Activated T-cell treated with anti-CD3 and anti-CD28 coated beads, Interleukin-2, amount 50 U/mL, for 48 hours (primary cell): Measurements from ENCODE around the gene DGCR6.
A peak's percentile ranks its signal among the peaks of the same experiment; 100 is the strongest.
"Not testable (repeated sequence)": the region's sequence is repeated elsewhere in the genome, so short reads cannot be mapped to it uniquely, and the experiment has no call there.

Source experiments
- DNase-seq, 2 experiments: peaks; one replicate each; pipeline ENCODE4 v3.0.0-alpha.2; 2020

The DGCR6 gene

DNA sequence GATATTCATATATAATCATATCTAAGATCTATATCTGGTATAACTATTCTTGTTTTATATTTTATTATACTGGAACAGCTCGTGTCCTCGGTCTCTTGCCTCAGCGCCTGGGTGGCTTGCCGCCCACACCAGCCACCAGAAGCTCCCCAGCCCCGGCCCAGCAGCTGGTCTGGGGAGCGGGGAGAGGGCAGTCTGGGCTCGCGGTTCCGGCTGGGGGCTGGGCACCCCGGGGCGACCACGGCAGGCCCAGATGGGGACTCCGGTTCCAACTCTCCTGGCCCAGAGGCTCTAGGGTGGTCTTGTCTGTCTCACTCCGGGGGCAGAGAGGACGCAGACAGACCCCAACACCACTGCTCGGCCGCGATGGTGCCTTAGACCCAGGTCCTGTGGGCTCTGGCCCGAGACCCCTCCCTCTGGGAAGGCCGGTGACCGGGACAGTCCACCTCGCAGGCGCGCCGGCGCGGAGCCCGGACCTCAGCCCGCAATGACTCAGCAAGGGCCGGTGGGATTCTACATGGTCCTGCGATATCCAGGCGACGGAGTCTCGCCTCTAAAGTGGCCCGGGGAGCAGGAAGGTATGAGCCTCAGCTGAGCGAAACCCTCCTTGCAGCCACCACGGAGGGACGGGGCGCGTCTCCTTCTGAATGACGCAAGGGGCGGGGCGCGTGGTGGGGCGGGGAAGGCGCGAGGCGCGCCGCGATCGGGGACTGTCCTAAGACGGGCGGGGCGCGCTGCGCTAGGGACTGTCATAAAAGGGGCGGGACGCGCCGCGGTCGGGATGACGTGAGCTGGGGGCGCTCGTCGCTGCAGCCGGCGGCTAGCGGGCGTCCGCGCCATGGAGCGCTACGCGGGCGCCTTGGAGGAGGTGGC, at the start of gene DGCR6:
DGCR6 (plus strand) TSS at position 781 of the 870 bp plus-strand sequence; CDS start at position 836, 55 bp downstream.
- DNase-seq, result peak in 1 of 2 experiments; percentile 17

DNA sequence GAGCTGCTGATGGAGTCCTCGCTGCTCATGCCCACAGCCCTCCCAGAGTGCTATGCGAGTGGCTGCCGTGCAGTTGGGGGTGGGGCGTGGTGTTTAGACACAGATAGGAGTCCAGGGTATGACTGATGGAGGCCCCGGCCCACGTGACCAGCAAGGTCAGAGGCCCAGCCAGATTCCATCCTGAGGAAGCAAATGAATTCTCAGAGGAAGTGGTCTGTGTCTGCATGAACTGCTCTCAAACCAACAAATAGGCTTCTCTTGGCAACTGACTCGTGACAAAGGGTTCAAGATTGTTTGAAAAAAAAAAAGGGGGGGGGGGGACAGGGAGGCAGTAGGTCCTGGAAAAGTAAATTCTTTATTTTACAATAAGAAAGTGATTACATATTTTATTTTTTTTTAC, 46.8 kb upstream of the DGCR6 start:
- not testable (repeated sequence) for DNase-seq

DNA sequence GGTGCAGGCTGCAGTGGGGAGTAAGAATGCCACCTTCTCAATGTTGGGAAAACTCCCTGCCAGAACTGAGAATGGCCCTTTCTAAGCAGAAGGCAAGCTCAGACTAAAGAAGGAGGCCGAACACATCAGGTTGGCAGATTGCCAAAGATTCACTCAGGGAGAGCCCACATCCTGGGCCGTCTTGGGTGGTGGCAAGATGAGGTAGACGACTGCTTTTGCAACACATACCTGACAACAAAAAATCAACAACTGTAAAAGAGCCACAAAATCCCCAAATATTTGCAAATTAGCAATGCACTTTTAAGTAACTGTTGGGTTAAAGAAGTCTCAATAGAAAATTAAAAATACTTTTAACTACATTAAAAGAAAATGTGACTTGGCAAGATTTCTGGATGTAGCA, 24.9 kb upstream of the DGCR6 start:
- DNase-seq, result peak; percentile 68 to 70

DNA sequence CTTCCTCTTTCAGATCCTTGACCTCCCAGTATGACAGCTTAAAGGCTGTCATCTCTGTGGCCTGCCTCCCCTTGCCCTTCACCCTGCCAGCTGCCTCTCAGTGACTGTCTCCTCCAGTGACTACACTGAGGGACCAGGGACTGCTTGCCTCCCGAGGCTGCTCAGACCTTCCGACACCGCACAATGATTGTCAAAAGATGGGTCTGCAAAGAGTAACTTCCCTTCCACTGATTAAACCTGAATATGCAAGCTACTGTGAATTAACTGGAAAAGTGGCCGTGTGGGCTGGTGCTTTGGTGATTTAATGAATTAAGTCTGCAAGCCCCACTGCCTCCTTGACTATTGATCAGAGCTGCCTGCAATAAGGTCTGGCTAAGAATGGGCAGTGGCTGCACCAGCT, 21.7 kb upstream of the DGCR6 start:
- not testable (repeated sequence) for DNase-seq

DNA sequence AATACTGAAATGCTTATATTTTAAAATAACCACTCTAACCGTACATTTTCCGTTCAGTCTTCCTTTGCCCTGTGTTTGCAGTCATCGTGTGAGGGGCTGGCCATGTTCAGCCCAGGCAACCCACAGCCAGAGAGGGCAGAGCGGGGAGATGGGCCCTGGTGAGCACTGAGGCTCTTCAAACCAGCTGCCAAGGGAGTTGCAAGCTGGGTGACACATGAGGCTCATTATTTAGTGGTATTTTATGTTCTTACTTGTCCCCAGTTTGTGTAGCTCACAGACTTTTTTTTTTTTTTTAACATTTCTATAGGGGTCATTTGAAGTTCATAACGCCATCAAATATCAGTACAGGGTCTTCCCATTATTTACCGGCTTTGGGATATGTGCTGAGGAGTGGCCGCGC, 18.0 kb upstream of the DGCR6 start:
- DNase-seq, result no peak

DNA sequence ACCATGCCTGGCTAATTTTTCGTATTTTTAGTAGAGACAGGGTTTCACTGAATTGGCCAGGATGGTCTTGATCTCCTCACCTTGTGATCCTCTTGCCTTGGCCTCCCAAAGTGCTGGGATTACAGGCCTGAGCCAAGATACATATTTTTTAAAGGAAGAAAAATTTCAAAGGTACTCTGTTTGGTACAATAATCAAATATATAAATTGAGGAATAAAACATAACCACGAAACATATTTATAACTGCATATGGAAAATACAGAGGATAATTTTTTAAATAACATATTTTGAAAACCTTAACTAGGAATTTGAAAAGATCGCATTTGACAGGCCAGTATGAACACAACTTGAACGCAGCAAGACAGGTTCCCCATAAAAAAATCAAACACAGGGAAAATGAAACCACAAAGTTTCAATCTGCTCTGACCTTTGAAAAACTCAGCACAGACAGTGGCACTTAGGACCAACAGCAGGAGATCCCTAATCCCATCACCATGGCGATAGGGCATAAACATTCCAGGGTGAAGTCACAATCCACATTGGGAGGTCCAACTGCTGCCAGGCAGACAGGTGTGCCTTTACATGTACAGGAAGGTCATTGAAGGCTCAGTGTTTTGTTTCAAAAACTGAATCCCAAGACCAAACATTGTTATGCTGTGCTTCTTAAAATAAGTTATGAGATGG, 15.5 kb upstream of the DGCR6 start:
- not testable (repeated sequence) for DNase-seq

DNA sequence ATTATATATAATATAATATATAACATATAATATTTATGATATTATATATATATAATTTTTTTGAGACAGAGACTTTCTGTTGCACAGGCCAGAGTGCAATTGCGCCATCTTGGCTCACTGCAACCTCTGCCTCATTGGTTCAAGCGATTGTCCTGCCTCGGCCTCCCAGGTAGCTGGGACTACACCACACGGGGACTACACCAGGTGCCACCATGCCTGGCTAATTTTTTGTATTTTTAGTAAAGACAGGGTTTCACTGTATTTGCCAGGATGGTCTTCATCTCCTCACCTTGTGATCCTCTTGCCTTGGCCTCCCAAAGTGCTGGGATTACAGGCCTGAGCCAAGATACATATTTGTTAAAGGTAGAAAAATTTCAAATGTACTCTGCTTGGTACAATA, 12.3 kb upstream of the DGCR6 start:
- DNase-seq, result not testable (repeated sequence)

DNA sequence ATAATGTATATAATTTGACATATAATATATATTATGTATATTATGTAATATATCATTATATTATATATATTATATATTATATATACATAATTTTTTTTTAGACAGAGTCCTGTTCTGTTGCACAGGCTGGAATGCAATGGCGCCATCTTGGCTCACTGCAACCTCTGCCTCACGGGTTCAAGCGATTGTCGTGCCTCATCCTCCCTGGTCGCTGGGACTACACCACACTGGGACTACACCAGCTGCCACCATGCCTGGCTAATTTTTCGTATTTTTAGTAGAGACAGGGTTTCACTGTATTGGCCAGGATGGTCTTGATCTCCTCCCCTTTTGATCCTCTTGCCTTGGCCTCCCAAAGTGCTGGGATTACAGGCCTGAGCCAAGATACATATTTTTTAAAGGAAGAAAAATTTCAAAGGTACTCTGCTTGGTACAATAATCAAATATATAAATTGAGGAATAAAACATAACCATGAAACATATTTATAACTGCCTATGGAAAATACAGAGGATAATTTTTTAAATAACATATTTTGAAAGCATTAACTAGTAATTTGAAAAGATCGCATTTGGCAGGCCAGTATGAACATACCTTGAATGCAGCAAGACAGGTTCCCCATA, 10.0 kb upstream of the DGCR6 start:
- peak; percentile 19 to 26 for DNase-seq

DNA sequence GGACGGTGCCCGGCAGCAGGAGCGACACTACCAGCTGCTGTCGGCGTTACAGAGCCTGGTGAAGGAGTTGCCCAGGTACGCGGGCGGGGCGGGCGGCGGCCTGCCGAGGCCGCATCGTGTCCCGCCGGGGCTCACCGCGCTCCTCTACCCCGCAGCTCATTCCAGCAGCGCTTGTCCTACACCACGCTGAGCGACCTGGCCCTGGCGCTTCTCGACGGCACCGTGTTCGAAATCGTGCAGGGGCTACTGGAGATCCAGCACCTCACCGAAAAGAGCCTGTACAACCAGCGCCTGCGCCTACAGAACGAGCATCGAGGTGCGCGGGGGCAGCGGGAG, 258 bp downstream of the DGCR6 start:
- DNase-seq, result not testable (repeated sequence)

DNA sequence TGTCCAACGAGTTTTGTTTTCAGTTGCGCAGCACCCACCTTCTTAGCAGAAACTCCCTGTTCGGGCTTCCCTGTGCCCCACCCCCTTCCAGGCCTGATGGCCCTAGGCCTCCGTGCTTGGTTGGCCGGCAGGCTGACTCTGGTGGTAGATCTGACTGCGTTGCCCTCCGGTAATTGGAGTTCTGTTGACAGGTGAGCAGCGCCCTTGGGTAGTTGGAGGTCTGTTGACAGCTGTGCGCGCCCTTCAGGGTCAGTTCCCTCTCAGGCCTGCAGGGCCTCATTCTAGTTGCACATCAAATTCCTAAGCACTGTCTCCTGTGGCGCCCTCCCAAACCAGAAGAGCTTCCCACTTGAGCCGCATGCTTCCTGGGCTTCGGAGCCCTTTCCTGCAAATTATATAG, 776 bp downstream of the DGCR6 start:
- no peak for DNase-seq

DNA sequence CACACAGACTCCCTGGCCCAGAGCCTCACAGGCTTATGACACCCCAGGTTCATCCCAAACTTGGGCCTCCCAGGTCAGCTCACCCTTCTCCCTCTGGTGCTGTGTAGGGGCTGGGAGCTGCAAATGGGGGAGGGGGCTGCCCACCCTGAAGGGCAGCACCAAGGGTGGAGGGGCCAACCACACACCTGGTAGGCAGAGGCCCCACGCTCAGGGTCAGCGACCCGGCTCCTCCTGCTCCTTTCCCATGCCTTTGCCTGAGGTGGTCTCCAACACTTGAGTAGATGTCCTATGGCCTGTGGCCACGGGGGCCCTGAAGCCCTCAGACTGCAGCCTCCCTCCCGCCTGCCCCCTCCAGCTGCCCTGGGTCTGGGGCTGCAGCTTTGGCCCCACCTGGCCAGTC, 3.4 kb downstream of the DGCR6 start:
- no peak for DNase-seq

DNA sequence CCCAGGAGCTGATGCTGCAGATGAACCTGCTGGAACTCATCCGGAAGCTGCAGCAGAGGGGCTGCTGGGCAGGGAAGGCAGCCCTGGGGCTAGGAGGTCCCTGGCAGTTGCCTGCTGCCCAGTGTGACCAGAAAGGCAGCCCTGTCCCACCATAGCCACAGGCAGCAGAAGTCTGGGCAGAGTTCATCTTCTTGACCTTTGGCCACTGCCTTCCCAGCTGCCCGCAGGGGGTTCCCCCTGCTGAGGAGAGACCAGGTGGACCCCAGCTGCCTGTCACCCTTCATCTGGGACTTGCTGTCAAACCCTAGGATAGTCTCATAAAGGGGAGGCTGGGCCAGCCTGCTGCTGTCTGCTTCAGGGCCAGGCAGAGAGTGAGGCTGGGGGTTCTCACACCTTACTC, 5.4 kb downstream of the DGCR6 start:
- not testable (repeated sequence) for DNase-seq

DNA sequence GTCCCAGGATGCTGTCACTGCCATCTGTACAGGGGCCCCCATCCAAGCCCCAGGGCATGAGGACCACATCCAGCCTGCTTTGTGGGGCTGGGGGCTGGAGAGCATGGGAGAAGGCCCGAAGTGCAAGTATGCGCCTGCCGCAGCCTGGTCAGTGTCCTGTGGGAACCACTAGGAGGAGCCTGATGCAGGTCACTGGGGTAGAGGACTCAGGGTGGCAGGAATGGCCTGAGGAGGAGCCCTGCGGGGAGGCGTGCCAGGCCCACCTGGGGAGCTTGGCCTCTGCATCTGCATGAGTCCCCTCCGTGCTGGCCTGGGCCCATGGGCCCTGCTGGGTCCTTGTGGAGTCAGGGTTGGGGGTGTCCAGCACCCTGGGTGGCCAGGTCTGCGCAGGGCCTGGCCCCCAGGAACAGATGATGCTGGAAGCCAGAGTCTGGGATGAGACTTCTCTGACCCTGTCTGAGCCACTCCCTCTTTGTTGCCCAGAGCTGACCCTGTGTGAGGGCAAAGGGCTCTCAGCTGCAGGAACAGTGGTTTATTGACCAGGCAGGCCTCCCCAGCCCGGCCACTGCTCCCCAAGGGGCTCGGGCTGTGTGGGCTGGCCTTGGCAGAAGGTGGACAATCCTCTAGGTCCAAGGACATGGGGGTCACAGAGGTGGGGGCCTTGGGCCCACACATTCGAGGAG, 6.3 kb downstream of the DGCR6 start:
- not testable (repeated sequence) for DNase-seq

DNA sequence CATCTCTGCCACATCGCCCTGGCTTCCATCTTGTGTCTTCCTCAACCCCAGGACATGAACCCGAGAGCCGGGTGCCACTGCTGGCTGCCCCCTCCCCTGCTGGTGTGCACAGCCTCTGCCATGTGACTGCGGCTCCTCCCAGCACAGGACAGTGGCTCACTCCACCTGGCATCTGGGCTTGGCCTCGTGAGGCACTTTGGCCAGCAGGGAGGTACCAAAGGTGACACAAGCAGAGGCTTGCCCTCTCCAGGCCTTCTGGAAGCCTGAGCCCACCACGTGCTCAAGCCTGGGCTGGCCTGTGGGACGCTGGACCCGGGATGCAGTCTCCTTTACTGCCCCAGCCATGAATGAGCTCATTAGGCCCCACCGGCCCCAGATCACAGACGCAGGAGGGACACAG, 8.4 kb downstream of the DGCR6 start:
- not testable (repeated sequence) for DNase-seq

DNA sequence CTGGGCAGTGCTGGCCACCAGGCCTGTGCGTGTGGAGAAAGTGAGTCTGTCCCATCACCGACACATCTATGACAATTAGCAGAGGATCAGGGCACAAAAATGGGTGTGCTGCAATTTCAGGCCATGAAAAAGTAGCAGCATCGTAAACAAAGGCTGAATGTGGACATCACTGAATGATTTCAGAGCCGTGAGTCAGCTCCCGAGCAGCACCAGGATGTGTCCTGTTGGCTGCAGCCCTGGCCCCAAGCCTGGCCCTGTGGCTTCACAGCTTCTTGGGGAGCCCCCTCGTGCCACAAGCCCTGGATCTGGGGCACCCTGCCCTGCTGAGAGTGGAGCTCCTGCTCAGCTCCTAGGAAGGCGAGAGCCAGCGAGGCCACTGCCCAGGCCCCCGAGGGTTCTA, 9.4 kb downstream of the DGCR6 start:
- not testable (repeated sequence) for DNase-seq

DNA sequence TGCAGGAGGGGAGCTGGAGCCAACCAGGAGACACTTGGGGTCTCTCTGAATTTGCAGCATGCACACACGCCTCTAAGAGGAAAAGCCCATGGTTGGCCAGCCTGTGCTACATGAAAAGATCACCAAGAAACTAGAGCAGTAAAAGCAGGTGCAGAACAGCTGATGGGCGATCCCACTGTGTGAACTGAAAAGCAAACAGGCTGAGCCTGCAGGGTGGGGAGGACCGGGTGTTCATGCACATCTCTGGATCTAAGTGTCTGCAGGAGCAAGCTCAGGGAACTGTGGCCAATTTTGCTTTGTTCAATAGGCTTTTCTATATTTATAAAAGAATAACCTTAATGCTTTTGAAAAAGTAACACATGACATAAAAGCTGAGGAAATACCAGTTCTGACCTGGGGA, 11.7 kb downstream of the DGCR6 start:
- DNase-seq, result not testable (repeated sequence)

DNA sequence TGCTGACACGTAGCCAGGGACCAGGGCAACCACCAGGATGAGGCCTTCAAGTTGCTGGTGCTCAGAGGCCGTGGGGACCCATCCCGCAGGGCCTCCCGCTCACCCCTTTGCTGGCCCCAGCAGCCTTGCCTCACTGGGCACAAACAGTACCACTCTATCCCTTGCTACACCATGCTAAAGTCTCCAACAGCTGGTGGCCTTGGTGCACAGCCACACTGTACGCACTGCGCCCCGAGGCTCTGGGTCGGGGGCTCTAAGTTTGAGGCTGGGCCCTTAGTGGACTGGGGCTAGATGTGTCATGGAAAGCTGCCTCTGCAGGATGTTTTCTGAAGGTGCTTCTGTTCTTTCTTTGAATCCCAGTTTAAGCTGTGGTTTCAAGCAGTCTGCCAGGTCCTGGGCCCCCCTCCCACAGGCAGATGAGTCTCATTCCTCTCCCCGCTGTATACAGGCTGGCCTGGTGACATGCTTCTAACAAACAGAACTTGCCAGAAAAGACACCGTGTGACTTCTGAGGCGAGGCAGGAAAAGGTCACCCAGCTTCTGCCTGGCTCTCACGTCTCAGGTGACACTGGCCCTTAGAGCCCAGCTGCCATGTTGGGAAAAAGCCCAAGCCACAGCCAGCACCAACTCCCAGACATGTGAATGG, 14.3 kb downstream of the DGCR6 start:
- DNase-seq, result not testable (repeated sequence)

DNA sequence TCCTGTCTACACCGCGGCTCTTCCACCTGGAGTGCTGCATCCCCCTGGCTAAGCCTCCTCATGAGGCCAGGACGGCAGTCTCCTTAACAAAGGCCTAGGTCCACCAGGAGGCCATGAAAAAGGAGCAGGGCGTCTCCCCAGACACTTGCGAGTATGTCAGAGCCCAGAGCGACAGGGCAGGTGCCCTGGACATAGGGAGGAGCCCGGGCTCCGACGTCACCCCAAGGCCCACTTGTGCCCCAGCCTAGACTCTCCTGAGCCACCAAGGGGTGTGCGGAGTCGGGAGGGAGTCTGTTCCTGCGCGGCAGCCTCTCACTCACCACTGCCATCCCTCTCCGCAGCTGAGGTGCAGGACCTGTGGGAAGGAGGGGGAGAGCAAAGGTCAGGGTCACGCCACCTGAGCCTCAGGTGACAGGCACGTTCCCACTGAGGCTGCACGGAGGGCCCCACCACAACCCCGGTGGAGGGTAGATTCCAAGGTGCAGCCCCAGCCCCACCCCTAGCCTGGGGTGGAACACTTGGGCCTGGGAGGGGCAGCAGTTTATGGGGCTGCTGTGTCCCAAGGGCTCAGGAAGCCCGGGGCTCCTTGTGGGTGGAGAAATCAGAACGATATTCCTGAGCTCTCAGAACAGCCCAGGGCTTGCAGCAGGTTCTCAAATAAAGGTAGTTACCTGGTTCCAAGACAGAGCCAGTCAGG, 19.4 kb downstream of the DGCR6 start:
- DNase-seq, result no peak

DNA sequence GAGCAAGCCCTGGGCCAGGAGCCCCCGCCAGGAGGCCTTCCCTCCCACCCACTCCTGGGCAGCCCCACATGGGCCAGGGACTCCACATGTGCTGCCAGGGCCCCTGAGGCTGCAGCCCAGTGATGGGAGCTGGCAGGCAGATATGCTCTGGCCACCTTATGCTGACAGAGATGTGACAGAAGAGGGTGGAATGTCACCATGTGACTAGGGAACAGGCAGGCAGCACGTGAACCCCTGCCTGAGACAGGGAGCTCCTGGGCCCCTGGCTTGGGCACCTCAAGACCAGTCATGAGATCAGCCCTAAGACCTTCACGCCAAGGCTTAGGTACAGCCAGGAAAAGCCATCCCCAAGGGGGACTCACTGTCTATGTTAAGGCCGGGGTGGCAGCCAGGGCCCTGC, 20.9 kb downstream of the DGCR6 start:
- no peak for DNase-seq

DNA sequence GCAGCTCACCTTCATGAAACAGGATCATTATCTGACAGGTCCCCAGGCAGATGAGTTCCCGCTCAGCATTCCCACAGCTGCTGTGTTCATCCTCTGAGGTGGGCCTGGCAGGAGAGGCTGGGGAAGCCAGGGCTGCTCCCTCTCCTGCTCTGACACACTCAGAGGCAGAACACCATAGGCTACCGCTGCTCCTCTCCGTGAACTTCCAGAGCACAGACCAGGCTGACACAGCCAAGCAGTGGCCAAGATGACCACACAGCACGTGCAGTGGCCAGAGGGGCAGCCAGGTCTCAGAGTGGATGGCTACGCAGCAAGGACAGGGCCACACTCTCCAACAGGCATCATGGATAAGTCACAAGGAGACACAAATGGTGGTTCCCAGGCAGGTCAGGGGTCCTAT, 21.5 kb downstream of the DGCR6 start:
- no peak for DNase-seq

DNA sequence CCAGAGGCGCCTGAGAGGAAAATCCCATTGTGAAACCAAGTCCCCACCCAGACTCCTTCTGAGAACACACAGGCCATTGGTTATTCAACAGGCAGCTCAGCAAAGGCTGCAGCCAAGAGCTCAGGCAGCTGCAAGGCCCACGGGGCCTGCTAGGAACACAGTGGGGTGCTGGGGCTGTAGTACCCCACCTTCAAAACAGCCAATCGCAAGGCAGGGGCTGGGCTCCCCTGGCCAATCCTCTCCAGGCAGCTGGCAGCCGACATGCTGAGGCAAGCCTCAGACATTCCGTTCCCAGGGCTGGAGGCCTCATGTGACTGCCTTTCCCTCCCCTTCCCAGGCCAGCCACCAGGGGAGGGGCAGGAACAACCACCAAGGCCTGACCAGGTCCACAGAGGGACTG, 23.3 kb downstream of the DGCR6 start:
- DNase-seq, result no peak
